ENCODE measurements around the gene MSH5. TPM values are rescaled to one million over a fixed set of nuclear protein-coding genes. Genes with fewer than 3 reads are reported as not detected.

MSH5 gene
- total RNA-seq, 6 experiments from 2014 or later, result 3.2 to 8.5 (median 4.3) TPM

DNA sequence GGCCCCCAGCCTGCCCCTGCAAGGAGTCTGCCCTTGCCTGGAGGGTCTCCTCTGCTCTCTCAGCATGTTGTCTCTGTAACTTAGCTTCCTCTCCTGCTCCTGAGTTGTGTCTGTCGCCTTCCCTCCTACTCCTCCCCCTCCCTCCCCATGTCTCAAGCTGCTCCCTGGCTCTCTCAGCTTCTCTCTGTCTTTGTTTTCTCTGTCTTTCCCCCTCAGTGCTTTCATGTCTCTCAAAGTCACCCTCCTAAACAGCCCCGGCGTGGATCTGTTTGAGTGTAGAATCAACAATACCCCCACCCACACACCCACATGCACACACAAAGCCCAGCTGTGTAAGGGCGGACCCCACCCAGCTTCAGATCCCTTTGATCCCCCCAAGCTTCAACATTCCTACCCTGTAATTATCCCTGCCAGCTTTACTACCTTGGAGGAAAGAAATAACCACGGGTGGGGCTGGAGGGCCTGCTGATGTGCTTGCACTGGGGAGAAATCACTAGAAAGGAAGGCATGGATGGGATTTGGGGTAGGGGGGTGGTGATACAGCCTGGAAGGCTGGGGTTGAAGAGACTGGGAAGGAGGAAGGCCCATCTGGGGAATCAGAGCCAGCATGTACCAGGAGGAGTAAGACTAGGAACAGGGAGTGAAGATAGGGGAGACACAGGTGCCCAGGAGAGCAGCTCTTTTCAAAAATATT is 25.7 kb upstream of the MSH5 start:
- Histone ChIP-seq H3K27ac (no peak overlapping the region), H3K4me1 (no peaks in the 10 kb centered on the region), H3K4me3 (no peak overlapping the region), H3K27me3 (no peaks in the 10 kb centered on the region), H3K36me3 (no peaks in the 10 kb centered on the region), H3K9me3 (no peaks in the 10 kb centered on the region)
- ATAC-seq (no peak), DNase-seq (no peak)
- no peak for TF ChIP-seq POLR2A (IDR thresholded peaks at IDR 0.05)
- TF ChIP-seq, protein P1, sequence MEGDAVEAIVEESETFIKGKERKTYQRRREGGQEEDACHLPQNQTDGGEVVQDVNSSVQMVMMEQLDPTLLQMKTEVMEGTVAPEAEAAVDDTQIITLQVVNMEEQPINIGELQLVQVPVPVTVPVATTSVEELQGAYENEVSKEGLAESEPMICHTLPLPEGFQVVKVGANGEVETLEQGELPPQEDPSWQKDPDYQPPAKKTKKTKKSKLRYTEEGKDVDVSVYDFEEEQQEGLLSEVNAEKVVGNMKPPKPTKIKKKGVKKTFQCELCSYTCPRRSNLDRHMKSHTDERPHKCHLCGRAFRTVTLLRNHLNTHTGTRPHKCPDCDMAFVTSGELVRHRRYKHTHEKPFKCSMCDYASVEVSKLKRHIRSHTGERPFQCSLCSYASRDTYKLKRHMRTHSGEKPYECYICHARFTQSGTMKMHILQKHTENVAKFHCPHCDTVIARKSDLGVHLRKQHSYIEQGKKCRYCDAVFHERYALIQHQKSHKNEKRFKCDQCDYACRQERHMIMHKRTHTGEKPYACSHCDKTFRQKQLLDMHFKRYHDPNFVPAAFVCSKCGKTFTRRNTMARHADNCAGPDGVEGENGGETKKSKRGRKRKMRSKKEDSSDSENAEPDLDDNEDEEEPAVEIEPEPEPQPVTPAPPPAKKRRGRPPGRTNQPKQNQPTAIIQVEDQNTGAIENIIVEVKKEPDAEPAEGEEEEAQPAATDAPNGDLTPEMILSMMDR (IDR thresholded peaks at IDR 0.05), result no peak
- intact Hi-C loops (cut with DNase I), result loop anchor here in 1 of 2 donors (10.0 kb wide), 1 partner anchor 51 kb away; the partner anchor contains the start of gene SAPCD1
- WGBS (ENCODE audit: insufficient coverage, low coverage, low lambda C conversion rate, missing lambda C conversion rate), result 70% methylated on average over 4 of the region's 5 CpGs

GRCh38 chr6:31715022-31715958 is 24.5 kb upstream of the MSH5 start, which contains the start of gene LY6G6D:
Gene LY6G6D (plus strand): TSS chr6:31715348. CDS start chr6:31715356, 8 bp downstream.
- DNase-seq, result no peak
- Histone ChIP-seq H3K27me3 (no peaks in the 10 kb centered on the region), H3K9me3 (no peaks in the 10 kb centered on the region), H3K4me3 (no peak within 1 kb of the TSS), H3K27ac (no peak within 1 kb of the TSS), H3K36me3 (no peaks in the 10 kb centered on the region), H3K4me1 (no peaks in the 10 kb centered on the region)
- 72% methylated on average over 3 of the region's 16 CpGs for WGBS (ENCODE audit: insufficient coverage, low coverage, low lambda C conversion rate, missing lambda C conversion rate)
- no peak for TF ChIP-seq POLR2A (IDR thresholded peaks at IDR 0.05)
- TF ChIP-seq, protein P1 (IDR thresholded peaks at IDR 0.05), result no peak
- intact Hi-C loops (cut with DNase I), result loop anchor here in 1 of 2 donors (10.0 kb wide), 1 partner anchor 50 kb away; the partner anchor contains the start of gene SAPCD1
- no peak for ATAC-seq

GRCh38 chr6:31717499-31718222 is 22.1 kb upstream of the MSH5 start:
- 70% methylated on average over 7 of the region's 10 CpGs for WGBS (ENCODE audit: insufficient coverage, low coverage, low lambda C conversion rate, missing lambda C conversion rate)
- Histone ChIP-seq H3K4me1 (no peaks in the 10 kb centered on the region), H3K9me3 (no peaks in the 10 kb centered on the region), H3K27me3 (no peaks in the 10 kb centered on the region), H3K27ac (no peak overlapping the region), H3K4me3 (no peak overlapping the region), H3K36me3 (no peaks in the 10 kb centered on the region)
- intact Hi-C loops (cut with DNase I), result loop anchor here in 1 of 2 donors (10.0 kb wide), 1 partner anchor 47 kb away; the partner anchor contains the start of gene SAPCD1
- no peak for TF ChIP-seq POLR2A (IDR thresholded peaks at IDR 0.05)
- TF ChIP-seq, protein P1 (IDR thresholded peaks at IDR 0.05), result peak in 2 of 4 donors; percentile 7 to 9
- ATAC-seq (peak; percentile 6 to 58 (median 36)), DNase-seq (no peak)

GRCh38 chr6:31718265-31718664 is 21.5 kb upstream of the MSH5 start:
- TF ChIP-seq, protein P1 (IDR thresholded peaks at IDR 0.05), result no peak
- TF ChIP-seq POLR2A (IDR thresholded peaks at IDR 0.05), result no peak
- DNase-seq (no peak), ATAC-seq (no peak)
- Histone ChIP-seq H3K4me3 (no peak overlapping the region), H3K27me3 (no peaks in the 10 kb centered on the region), H3K36me3 (no peaks in the 10 kb centered on the region), H3K4me1 (no peaks in the 10 kb centered on the region), H3K27ac (no peak overlapping the region), H3K9me3 (no peaks in the 10 kb centered on the region)
- WGBS (ENCODE audit: insufficient coverage, low coverage, low lambda C conversion rate, missing lambda C conversion rate), result no CpG with 5 or more reads among the region's 1 CpG
- intact Hi-C loops (cut with DNase I), result loop anchor here in 1 of 2 donors (10.0 kb wide), 1 partner anchor 47 kb away; the partner anchor contains the start of gene SAPCD1
